Inferior parietal cortex (tissue), 1 donor: Measurements from ENCODE around the gene ADRM1.

Experiments
- DNase-seq: peaks from one replicate; pipeline ENCODE4 v3.0.0-alpha.2; 2016; ENCODE audit errors: extremely low spot score

Gene ADRM1

GRCh38 chr20:62310757-62311121 is 7.9 kb downstream of the ADRM1 start:
- DNase-seq, result no peak

- DNase-seq, result no peak
Observed at GRCh38 chr20:62311150-62311549, 8.4 kb downstream of the ADRM1 start.

GRCh38 chr20:62311832-62312661 is 9.2 kb downstream of the ADRM1 start:
- no peak for DNase-seq

GRCh38 chr20:62312662-62312977 is 9.8 kb downstream of the ADRM1 start:
- no peak for DNase-seq

GRCh38 chr20:62313021-62313420 is 10.2 kb downstream of the ADRM1 start:
- no peak for DNase-seq

- DNase-seq, result no peak
Observed at GRCh38 chr20:62313460-62314338, 10.9 kb downstream of the ADRM1 start.

GRCh38 chr20:62314339-62314638 is 11.5 kb downstream of the ADRM1 start:
- DNase-seq, result no peak

GRCh38 chr20:62314711-62315302 is 12.0 kb downstream of the ADRM1 start:
- no peak for DNase-seq

GRCh38 chr20:62315773-62316172 is 13.0 kb downstream of the ADRM1 start:
- no peak for DNase-seq

GRCh38 chr20:62316331-62317166 is 13.8 kb downstream of the ADRM1 start:
- DNase-seq, result no peak

- no peak for DNase-seq
Observed at GRCh38 chr20:62317167-62317655, 14.4 kb downstream of the ADRM1 start.

GRCh38 chr20:62318400-62319345 is 15.9 kb downstream of the ADRM1 start:
- no peak for DNase-seq

- no peak for DNase-seq
Observed at GRCh38 chr20:62319346-62319909, 16.6 kb downstream of the ADRM1 start.

GRCh38 chr20:62320581-62321354 is 18.0 kb downstream of the ADRM1 start:
- no peak for DNase-seq

- no peak for DNase-seq
Observed at GRCh38 chr20:62321521-62321948, 18.7 kb downstream of the ADRM1 start.

GRCh38 chr20:62321975-62322374 is 19.2 kb downstream of the ADRM1 start:
- no peak for DNase-seq

GRCh38 chr20:62322492-62323041 is 19.8 kb downstream of the ADRM1 start:
- no peak for DNase-seq

- DNase-seq, result no peak
Observed at GRCh38 chr20:62323146-62323979, 20.6 kb downstream of the ADRM1 start.
